NCI-H128 (cell line): ENCODE results near the gene GRHL1.

Experiments
- DNase-seq: peaks from one replicate; lab custom pipeline; 2025; ENCODE audit not compliant: unreplicated experiment; lab: John Stamatoyannopoulos, UW

The GRHL1 gene

DNA sequence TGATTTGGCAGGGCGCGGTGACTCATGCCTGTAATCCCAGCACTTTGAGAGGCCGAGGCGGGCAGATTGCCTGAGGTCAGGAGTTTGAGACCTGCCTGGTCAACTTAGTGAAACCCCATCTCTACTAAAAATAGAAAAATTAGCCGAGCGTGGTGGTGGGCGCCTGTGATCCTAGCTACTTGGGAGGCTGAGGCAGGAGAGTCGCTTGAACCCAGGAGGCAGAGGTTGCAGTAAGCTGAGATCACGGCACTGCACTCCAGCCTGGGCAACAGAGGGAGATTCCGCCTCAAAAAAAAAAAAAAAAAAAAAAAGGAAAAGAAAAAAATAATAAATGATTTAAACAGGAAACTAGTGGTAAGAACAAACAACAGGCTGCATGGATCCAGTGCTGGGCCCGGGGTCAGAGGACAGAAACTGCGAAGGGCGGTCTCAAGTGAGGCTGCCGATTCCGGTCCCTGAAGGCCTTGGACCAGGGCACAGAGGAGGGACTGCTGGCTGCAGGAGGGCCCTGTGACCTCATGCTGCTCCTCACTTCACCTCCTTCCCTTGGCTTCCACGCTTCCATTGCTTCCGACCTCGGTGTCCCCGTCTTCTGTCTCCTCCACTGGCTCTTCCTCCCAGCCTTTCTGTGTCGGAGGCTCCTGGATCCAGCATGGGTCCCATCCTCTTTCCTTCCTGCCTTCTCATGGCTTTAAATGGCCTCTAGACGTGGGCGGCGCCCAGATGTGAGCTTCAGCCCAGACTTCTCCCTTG is 2.1 kb upstream of the GRHL1 start:
- no peak for DNase-seq

- DNase-seq: no peak
Measured at GRCh38 chr2:9949992-9950520, 1.4 kb upstream of the GRHL1 start.

DNA sequence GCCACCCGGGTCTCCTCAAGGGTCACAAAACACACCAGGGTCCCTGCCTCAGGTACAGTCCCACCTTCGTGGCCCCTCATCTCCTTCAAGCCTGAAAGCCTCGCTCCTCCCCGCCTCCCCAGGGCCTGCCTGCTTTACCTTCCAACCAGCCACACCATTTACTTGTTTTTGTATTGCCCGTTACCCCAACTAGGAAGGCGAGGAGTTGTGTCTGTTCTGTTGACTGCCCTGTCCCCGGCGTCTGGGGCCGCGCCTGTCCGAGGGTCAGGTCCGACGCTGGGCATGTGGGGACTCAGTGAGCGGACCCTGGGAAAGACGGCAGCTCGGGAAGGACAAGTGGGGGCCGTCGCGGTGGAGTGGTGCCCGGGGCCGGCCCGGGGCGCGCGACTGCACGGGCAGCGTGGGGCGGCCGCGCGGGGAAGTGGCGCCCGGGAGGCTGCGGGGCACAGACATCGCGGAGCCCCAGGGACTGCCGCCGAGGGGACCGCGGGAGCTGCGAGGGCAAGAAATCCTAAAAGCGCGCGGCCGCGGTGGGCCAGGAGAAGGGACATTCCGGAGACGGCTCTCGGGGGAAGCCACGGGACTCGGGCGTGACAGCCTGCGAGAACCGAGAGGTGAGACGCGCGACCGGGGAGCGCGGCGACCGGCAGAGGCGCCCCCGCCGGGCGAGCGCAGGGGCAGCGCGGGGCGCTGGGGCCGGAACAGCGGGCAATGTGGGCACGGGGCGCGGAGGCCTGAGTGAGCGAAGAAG is 797 bp upstream of the GRHL1 start:
- no peak for DNase-seq

DNA sequence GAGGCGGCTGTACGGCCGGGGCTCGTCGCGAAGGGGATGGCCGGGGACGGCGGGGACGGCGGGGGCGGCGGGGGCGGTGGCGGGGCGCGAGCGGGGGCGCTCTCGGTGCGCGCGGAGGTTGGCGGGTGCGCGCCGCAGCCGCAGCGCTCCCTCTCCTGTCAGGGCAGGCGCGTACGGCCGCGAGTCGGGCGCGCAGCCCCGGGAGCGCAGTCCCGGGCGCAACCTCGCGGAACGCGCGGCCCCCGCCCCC is 296 bp upstream of the GRHL1 start:
- DNase-seq: no peak

GRCh38 chr2:9952286-9952737 is 819 bp downstream of the GRHL1 start:
- no peak for DNase-seq

GRCh38 chr2:9952856-9953503 is 1.5 kb downstream of the GRHL1 start:
- no peak for DNase-seq

DNA sequence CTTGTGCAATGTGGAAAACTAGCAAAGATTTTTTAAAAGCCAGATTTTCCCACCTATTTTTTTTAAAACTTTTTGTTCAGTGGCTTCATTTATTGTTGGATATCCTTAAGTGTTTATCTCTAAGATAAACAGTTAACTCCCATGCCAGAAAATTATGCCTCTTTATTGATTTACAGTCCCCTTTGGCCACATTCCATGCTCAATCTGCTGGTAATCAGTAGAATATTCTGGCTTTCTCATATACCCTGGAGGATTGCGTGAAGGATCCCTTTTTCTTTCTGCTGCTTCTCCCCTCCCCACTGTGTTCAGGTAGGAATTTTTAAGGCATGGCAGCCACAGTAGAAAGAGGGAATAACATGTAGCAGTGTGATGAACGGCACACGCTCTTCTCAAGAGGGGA is 2.6 kb downstream of the GRHL1 start:
- no peak for DNase-seq

DNA sequence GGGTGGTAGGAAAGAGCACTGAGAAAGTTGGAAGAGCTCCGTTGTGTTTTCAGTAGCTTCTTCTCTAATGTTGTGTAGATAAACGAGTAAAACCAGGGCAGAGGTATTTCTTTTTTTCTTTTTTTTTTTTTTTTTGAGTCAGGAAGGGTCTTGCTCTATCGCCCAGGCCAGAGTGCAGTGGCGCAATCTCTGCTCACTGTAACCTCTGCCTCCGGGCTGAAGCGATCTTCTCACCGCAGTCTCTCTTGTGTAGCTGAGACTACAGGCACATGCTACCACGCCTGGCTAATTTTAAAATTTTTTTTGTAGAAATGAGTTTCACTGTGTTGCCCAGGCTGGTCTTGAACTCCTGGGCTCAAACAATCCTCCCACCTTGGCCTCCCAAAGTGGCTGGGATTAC is 6.6 kb downstream of the GRHL1 start:
- DNase-seq: no peak

DNA sequence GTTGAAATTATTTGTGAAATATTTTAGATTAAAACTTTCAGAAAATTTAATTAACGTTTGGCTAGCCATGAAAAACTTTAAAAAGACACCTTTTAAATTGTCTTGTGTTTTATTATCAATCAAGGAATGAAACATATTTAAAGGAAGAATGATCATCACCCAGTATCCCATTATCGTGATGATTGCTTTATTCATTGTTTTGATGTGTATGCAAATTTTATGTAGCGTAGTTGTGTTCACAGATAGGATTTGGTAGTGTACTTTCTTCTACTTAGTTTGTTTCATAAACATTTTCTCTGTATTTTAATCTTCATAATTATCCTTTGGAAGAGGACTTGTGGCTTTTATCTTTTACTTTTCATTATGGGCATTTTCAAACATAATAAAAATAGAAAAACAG is 7.8 kb downstream of the GRHL1 start:
- DNase-seq: no peak

GRCh38 chr2:9961013-9961412 is 9.5 kb downstream of the GRHL1 start:
- no peak for DNase-seq

DNA sequence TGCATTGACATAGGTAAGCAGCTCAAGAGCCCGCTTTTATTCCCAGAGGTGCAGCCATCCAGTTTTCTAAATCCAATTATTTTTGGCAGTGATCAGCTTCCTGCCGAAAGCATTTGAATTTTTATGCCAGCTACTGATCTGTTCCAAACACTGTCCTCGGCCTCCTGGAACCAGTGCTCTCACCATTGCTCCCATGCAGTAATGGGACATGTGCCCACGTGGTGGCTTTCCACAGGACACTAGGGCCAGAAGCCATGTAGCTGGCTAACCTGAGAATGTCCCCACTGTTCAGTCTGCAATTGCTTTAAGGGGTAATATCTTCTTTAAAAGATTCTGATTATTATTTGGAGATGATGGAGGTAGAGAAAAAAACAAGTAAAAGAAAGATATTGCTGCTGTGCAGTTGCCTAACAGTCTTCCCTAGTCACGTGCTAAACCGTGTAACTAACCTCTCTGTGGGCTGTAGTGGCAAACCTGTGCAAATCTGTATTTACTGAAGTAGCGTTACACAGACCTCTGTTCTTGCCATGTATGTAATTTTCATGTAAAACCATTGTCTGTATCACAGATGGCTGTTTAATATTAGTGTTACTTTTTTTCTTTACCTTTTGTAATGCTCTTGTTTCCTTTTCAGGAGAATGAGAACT is 13.0 kb downstream of the GRHL1 start:
- DNase-seq: no peak

DNA sequence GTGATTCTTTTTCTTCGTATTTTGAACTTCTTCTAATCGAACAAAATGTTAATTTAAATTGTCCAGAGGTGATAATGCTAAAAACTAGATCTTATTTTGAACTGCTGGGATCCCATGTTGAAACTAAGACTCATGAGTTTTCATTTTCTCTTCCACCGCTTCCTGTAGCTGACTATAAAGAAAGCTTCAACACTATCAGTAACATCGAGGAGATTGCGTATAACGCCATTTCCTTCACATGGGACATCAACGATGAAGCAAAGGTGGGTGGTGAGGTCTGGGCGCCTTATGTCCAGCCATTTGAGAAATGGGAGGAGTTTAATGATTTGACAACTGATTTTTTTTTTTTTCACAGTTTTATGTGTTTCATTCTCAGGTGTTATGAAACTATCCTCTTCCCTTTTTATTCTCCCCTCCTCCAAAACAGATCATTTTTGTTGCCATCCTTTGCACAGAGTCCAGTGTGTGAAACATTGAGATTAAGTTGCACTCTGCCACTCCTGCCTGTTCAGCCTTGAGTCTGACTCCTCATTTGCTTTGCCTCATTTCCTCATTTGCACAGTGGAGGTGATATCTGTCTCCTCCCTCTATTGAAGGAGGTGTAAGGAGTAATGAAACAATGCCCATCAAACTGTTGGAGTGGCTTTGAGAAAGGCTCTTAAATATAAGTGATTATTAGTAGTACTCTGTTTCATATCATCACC is 13.8 kb downstream of the GRHL1 start:
- DNase-seq: no peak

- DNase-seq: no peak
Measured at GRCh38 chr2:9966491-9967022, 15.1 kb downstream of the GRHL1 start.

GRCh38 chr2:9967053-9967775 is 15.7 kb downstream of the GRHL1 start:
- DNase-seq: no peak

DNA sequence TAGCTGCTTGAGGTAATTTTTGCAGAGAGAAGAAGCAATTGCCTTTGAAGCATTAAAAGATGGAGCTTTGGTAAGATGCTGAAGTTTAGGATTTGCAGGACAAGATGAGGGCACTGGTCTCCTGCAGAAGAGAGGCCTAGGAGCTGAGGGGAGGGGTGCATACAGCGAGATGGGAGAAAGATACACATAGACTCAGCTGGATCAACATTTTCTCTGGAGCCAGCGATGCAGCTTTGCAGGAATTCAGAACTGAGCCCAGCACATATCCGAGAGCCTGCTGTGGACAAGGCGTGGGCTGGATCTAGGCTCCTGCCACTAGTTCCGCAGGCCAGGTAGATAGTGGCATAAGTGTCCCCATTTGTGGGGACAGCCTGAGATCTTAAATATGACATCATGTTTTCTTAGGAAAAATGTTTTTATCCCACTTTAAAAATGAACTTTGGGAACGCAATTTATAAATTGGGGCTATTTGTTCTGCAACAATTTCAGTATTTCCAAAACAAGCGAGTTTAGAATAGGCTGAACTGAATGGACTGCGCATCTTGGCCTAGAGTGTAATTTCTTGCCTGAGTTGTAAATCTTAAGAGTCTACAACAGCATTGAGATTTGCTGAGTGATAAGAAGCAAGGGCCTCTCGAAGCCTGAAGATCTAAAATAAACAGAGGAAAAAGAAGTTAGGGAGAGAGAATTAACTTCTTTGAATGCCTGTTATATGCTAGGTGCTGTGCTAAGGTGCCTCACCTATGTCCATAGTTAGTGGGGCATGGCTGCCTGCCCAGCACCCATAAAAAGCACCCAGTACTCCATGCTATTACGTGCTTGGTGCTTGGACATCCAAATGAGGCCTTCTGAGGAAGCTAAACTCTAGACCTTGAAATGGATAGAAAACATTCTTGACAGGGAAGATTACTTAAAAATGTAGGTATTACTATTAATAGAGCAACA is 17.3 kb downstream of the GRHL1 start:
- DNase-seq: no peak

- DNase-seq: no peak
Measured at GRCh38 chr2:9970200-9971044, 18.9 kb downstream of the GRHL1 start.

DNA sequence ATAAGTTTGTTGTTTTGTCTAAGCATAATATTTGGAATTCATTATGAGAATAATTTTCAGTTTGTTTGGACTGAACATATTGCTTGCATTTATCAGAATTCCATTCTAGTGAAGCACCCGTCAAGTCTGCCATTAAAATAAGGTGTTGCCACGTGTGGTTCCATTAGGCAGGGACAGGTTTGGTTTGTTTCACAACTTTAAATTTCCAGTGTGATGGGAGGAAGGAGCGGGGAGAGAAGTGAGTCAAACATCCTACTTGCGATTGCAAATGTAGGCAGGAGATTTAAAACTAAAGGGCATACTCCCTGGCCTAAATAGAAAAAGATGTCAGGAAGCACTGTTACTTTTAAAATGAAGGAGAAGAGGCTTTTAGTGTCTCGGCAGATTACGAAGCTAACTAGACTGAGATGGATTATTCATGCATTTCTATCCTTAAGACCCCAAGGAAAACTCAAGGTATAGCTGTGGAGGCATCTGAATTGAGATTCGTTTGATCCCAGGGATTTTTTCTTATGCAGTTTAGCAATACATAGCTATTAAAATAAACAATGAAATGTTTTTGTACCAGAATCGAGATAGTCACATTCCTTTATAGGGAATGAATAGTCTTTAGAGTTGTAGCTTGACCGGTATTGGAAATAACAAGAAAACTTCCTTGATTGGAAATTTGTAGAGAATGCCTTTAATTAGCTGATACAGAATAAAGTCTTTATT is 19.8 kb downstream of the GRHL1 start:
- no peak for DNase-seq
